ENCODE measurements around the gene STMN3.

Gene STMN3

GRCh38 chr20:63648895-63649589 is 4.2 kb downstream of the STMN3 start:
- TF ChIP-seq, protein P1, sequence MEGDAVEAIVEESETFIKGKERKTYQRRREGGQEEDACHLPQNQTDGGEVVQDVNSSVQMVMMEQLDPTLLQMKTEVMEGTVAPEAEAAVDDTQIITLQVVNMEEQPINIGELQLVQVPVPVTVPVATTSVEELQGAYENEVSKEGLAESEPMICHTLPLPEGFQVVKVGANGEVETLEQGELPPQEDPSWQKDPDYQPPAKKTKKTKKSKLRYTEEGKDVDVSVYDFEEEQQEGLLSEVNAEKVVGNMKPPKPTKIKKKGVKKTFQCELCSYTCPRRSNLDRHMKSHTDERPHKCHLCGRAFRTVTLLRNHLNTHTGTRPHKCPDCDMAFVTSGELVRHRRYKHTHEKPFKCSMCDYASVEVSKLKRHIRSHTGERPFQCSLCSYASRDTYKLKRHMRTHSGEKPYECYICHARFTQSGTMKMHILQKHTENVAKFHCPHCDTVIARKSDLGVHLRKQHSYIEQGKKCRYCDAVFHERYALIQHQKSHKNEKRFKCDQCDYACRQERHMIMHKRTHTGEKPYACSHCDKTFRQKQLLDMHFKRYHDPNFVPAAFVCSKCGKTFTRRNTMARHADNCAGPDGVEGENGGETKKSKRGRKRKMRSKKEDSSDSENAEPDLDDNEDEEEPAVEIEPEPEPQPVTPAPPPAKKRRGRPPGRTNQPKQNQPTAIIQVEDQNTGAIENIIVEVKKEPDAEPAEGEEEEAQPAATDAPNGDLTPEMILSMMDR (conservative IDR thresholded peaks at IDR 0.05) = no peak
- no peak for TF ChIP-seq ZFX (IDR thresholded peaks at IDR 0.05)
- no peak overlapping the region for H3K27ac ChIP-seq

DNA sequence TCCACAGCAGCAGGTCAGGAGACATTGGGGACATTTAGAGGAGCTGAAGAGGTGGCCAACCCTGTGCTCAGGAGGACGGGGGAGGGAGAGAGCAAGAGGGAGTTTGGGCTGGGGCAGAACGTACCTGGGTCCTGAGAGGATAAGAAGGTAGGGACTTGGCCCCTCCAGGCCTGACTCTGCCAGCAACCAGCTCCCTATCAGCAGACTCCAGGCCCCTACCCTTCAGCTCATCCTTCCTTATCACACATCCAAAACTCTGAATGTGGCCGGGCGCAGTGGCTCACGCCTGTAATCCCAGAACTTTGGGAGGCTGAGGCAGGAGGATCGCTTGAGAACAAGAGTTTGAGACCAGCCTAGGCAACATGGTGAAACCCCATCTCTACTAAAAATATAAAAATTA is 5.0 kb downstream of the STMN3 start:
- TF ChIP-seq, protein P1 (conservative IDR thresholded peaks at IDR 0.05) = no peak
- TF ChIP-seq ZFX (IDR thresholded peaks at IDR 0.05) = no peak
- H3K27ac ChIP-seq = no peak overlapping the region

DNA sequence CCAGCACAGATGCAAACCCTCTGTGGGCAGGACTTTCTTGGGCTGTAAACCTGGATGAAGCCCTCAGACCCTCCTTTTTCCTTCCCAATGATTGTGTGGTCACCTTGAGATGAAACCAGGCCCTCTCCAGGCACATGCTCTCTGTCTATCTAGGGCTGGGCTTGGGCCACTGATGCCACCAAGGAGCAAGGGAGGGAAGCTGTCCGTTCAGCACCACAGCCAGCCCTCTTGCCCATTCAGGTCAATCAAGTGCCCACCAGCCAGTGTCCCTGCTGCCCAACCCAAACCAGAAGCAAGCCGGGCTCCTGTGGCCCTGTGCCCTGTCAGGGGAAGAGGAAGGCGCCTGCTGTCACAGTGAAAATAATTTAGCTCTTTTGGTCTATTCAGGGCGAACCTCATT is 8.0 kb downstream of the STMN3 start:
- TF ChIP-seq, protein P1 (conservative IDR thresholded peaks at IDR 0.05) = no peak
- TF ChIP-seq ZFX (IDR thresholded peaks at IDR 0.05) = no peak
- no peak overlapping the region for H3K27ac ChIP-seq

DNA sequence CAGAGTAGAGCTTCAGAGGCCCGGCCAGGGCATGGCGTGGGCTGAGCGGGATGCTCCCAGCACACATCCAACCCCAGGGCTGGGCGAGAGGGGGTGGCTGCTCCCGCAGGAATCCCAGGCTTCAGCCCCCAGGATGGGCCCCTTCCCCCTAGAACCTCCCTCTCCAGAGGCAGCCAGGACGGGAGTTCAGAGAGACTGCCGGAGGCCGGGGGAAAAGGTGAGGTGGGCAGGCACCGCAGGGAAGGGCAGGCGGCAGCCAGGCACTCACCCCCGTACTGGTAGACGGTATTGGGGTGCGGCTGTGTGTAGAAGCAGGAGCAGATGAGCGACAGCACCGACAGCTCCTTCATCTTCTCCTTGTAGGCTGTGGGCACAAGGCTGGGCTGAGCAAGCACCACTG is 9.3 kb downstream of the STMN3 start:
- TF ChIP-seq ZFX (IDR thresholded peaks at IDR 0.05) = no peak
- TF ChIP-seq, protein P1 (conservative IDR thresholded peaks at IDR 0.05) = no peak
- no peak overlapping the region for H3K27ac ChIP-seq

DNA sequence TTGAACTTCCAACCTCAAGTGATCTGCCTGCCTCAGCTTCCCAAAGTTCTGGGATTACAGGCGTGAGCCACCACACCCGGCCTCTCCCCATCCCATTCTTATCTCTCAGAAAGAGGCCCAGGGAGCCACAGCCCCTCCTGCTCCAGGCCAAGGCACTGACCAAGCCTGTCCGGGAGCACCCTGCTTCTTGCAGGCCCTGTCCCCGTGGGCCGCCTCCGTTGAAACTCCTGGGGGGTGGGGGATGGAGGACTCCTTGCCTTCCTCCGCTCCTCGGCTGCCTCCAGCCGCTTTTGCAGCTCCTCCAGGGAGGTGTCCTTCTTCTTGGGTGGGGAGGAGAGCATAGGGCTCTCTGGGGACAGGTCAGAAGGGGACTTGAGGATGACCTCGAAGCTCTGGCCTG is 9.7 kb downstream of the STMN3 start:
- no peak for TF ChIP-seq ZFX (IDR thresholded peaks at IDR 0.05)
- TF ChIP-seq, protein P1 (conservative IDR thresholded peaks at IDR 0.05) = no peak
- H3K27ac ChIP-seq = no peak overlapping the region

DNA sequence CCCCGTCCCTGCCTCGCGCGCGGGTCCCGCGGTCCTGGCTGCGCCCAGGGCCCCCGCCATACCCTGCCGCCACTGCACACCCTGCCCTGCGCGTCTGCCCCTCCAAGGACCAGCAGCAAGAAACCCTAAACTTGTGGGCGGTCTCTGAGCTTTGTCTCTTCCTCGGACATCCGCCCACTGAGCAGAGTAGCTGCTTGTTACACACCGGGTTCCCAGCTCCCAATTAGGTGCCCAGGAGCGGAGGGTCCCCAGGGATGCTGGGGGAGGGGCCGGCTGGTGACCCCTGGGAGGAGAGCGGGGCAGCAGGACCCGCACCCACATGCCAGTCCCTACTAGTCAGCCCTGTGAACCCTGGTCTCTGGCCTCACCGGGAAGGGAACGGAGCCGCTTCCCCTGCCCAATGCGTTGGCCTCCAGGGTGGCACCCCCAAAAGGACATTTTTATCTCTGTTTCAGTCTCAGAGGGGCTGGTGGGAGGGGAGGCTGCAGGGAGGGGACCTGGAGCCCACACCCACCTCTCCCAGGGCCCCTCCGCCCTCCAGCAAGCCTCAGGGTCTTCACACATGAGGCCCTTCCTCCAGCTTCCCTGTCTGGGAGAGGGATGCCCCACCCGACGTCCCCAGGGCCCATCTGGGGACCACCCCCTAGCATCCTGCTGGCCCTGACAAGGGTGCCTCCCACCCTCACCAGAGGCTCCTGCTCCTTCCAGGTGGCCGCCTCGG is 10.5 kb downstream of the STMN3 start:
- peak overlapping the region; percentile 87 for H3K27ac ChIP-seq
- TF ChIP-seq, protein P1 (conservative IDR thresholded peaks at IDR 0.05) = no peak
- no peak; the same call in 1 of the 2 replicates for TF ChIP-seq ZFX (IDR thresholded peaks at IDR 0.05)

GRCh38 chr20:63641792-63642523 is 11.3 kb downstream of the STMN3 start:
- TF ChIP-seq ZFX (IDR thresholded peaks at IDR 0.05) = peak; percentile 57; the same call in 1 of the 2 replicates
- TF ChIP-seq, protein P1 (conservative IDR thresholded peaks at IDR 0.05) = no peak; the same call in 1 of the 2 replicates
- H3K27ac ChIP-seq = peak overlapping the region; percentile 87
